Mesenchymal stem cell (in vitro differentiated cells and primary cell): ENCODE results near the gene ACTN4. TPM values are rescaled to one million over a fixed set of nuclear protein-coding genes. Genes with fewer than 3 reads are reported as not detected.
"Not testable (repeated sequence)": the region's sequence is repeated elsewhere in the genome, so short reads cannot be mapped to it uniquely, and the experiment has no call there.

Experiments used
- DNase-seq: peaks from one replicate; pipeline ENCODE4 v3.0.0-alpha.2; 2013
- H2AFZ ChIP-seq: one replicate; pipeline ENCODE4 v1.6.1; 2013; ENCODE audit warnings: low read depth, mild to moderate bottlenecking, control low read depth, inconsistent platforms, low read length, moderate library complexity
- H2AK5ac ChIP-seq: 2 replicates; pipeline ENCODE4 v1.6.1; 2013; ENCODE audit warnings: low read length, moderate library complexity, mild to moderate bottlenecking, inconsistent platforms; ENCODE audit not compliant: severe bottlenecking
- H2BK120ac ChIP-seq: one replicate; pipeline ENCODE4 v1.6.1; 2013; ENCODE audit warnings: low read depth, mild to moderate bottlenecking, inconsistent platforms, low read length, moderate library complexity
- H2BK12ac ChIP-seq, 2 experiments: one replicate each; pipeline ENCODE4 v1.6.1; 2013; ENCODE audit warnings: inconsistent platforms in 2 of 2, low read length in 2 of 2, mild to moderate bottlenecking in 2 of 2, moderate library complexity in 2 of 2, control low read depth in 1 of 2
- H2BK15ac ChIP-seq: one replicate; pipeline ENCODE4 v1.6.1; 2013; ENCODE audit warnings: mild to moderate bottlenecking, low read depth, inconsistent platforms; ENCODE audit not compliant: poor library complexity, severe bottlenecking
- H2BK5ac ChIP-seq: 2 replicates; pipeline ENCODE4 v1.6.1; 2013; ENCODE audit warnings: low read depth, mild to moderate bottlenecking, low read length, control low read depth, inconsistent platforms; ENCODE audit not compliant: poor library complexity, severe bottlenecking
- H3K14ac ChIP-seq, 2 experiments: one replicate each; pipeline ENCODE4 v1.6.1; 2013; ENCODE audit warnings: inconsistent platforms in 2 of 2, low read length in 2 of 2, control low read depth in 1 of 2, mild to moderate bottlenecking in 1 of 2, moderate library complexity in 1 of 2
- H3K18ac ChIP-seq, 2 experiments: one replicate each; pipeline ENCODE4 v1.6.1; 2013; ENCODE audit warnings: inconsistent platforms in 2 of 2, low read length in 2 of 2, control low read depth in 1 of 2, low read depth in 1 of 2, mild to moderate bottlenecking in 1 of 2
- H3K23ac ChIP-seq, 2 experiments: one replicate each; pipeline ENCODE4 v1.6.1; 2013; ENCODE audit warnings: inconsistent platforms in 2 of 2, low read length in 2 of 2, mild to moderate bottlenecking in 2 of 2, moderate library complexity in 2 of 2, control low read depth in 1 of 2
- H3K27ac ChIP-seq: 2 replicates; pipeline ENCODE4 v1.5.1; 2013; ENCODE audit warnings: mild to moderate bottlenecking, moderate library complexity, low read length, control low read depth, inconsistent platforms; ENCODE audit not compliant: poor library complexity, severe bottlenecking
- H3K27me3 ChIP-seq, 2 experiments: 2 replicates each; pipeline versions ENCODE4 v1.6.1 to v1.7.0; 2013; ENCODE audit warnings: low read length in 2 of 2, mild to moderate bottlenecking in 2 of 2, moderate library complexity in 2 of 2, control low read depth in 1 of 2, inconsistent platforms in 1 of 2; ENCODE audit not compliant: control insufficient read depth in 1 of 2, insufficient read depth in 1 of 2
- H3K36me3 ChIP-seq, 2 experiments: 2 replicates each; pipeline versions ENCODE4 v1.6.1 to v1.7.0; 2013; ENCODE audit warnings: low read length in 2 of 2, control low read depth in 1 of 2, inconsistent platforms in 1 of 2, low read depth in 1 of 2, mild to moderate bottlenecking in 1 of 2; ENCODE audit not compliant: insufficient read depth in 2 of 2, control insufficient read depth in 1 of 2
- H3K4ac ChIP-seq, 2 experiments: one replicate each; pipeline ENCODE4 v1.6.1; 2013; ENCODE audit warnings: inconsistent platforms in 2 of 2, low read length in 2 of 2, mild to moderate bottlenecking in 2 of 2, moderate library complexity in 2 of 2, control low read depth in 1 of 2, low read depth in 1 of 2
- H3K4me1 ChIP-seq: 2 replicates; pipeline ENCODE4 v1.6.1; 2013; ENCODE audit warnings: low read depth, low read length, control low read depth; ENCODE audit not compliant: control insufficient read depth, insufficient read depth
- H3K4me2 ChIP-seq: 2 replicates; pipeline ENCODE4 v1.6.1; 2013; ENCODE audit warnings: low read length, mild to moderate bottlenecking, inconsistent platforms; ENCODE audit not compliant: poor library complexity, severe bottlenecking
- H3K4me3 ChIP-seq, 2 experiments: 2 replicates each; pipeline versions ENCODE4 v1.5.1 to v1.7.0; 2013; ENCODE audit warnings: low read length in 2 of 2, mild to moderate bottlenecking in 2 of 2, control low read depth in 1 of 2, low read depth in 1 of 2; ENCODE audit not compliant: insufficient read depth in 1 of 2
- H3K79me1 ChIP-seq: replicated peaks from 2 replicates; pipeline ENCODE4 v1.6.1; 2013; ENCODE audit warnings: mild to moderate bottlenecking, control low read depth, low read length, inconsistent platforms; ENCODE audit not compliant: poor library complexity, severe bottlenecking
- H3K9ac ChIP-seq: 2 replicates; pipeline ENCODE4 v1.7.0; 2013; ENCODE audit warnings: mild to moderate bottlenecking, low read length, moderate library complexity
- H3K9me3 ChIP-seq: 2 replicates; pipeline ENCODE4 v1.7.0; 2013; ENCODE audit warnings: mild to moderate bottlenecking, low read length; ENCODE audit not compliant: control insufficient read depth
- H4K8ac ChIP-seq: one replicate; pipeline ENCODE4 v1.6.1; 2013; ENCODE audit warnings: inconsistent platforms, mild to moderate bottlenecking, low read length, moderate library complexity
- H4K91ac ChIP-seq: one replicate; pipeline ENCODE4 v1.6.1; 2013; ENCODE audit warnings: mild to moderate bottlenecking, low read length, inconsistent platforms
- WGBS: methylation state at CpG from one replicate; pipeline ENCODE4 v1.1.7; 2013; ENCODE audit warnings: mixed read lengths; 5-methylcytosine and 5-hydroxymethylcytosine counted together
- polyA plus RNA-seq, 2 experiments: library from polyadenylated mRNA; stranded (reverse); fragments of 200-250 nt; gene quantifications; one replicate each; pipeline ENCODE4 v1.2.3, GENCODE V29; 2013

Gene ACTN4
- 259 TPM for polyA plus RNA-seq (2013, experiment 1 of 2)
- 250 TPM for polyA plus RNA-seq (2013, experiment 2 of 2)

- Histone ChIP-seq H3K79me1 (peaks cover 3% of the 10 kb centered on the region), H2AFZ (no peak within 1 kb of the TSS), H2BK12ac (peak within 1 kb of the TSS in 1 of 2 experiments; percentile 98), H4K8ac (peak within 1 kb of the TSS; percentile 87), H2BK5ac (peak within 1 kb of the TSS; percentile 93), H2BK120ac (peak within 1 kb of the TSS; percentile 29), H3K9ac (peak within 1 kb of the TSS; percentile 96), H3K4ac (peak within 1 kb of the TSS; percentile 27 to 99), H3K27ac (peak within 1 kb of the TSS; percentile 77), H3K14ac (peak within 1 kb of the TSS; percentile 89 to 100), H3K18ac (peak within 1 kb of the TSS; percentile 97 to 99), H3K27me3 (no peaks in the 10 kb centered on the region), H3K36me3 (no peaks in the 10 kb centered on the region), H2AK5ac (peak within 1 kb of the TSS; percentile 60), H3K23ac (peak within 1 kb of the TSS; percentile 41 to 100), H3K4me2 (peak within 1 kb of the TSS; percentile 85), H3K9me3 (no peaks in the 10 kb centered on the region), H4K91ac (peak within 1 kb of the TSS; percentile 96), H2BK15ac (peak within 1 kb of the TSS; percentile 92), H3K4me3 (peak within 1 kb of the TSS; percentile 98 to 100), H3K4me1 (peaks cover 14% of the 10 kb centered on the region)
- under 1% methylated on average over 68 of the region's 77 CpGs for WGBS
- peak; percentile 95 for DNase-seq
These were observed at the start of gene ACTN4 for GRCh38 chr19:38647368-38647965. TSS of gene ACTN4 (plus strand) at chr19:38647649. CDS start at chr19:38647746, 97 bp downstream.

DNA sequence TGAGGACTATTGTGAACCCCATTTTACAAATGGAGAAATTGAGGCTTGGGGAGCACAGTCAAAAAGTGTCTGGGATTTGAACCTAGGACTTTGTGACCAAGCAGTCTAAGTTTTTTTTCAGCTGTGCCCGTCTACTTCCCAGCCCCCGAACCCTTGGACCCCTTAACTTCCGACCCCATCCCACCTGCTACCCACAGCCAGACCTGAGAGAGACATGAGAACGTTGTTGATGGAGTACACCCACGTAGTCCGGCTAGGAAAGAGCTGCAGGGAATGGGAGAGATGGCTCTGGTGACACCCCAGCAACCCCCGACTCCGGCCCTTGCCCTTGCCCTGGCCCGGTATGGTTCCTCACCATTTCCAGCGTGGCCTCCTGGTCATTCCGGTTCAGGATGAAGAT, 47.7 kb upstream of the ACTN4 start:
- Histone ChIP-seq H3K4me3 (no peak overlapping the region), H3K4me1 (peaks cover 5% of the 10 kb centered on the region), H3K27me3 (peaks cover 16 to 27% of the 10 kb centered on the region in 2 experiments), H3K9me3 (no peaks in the 10 kb centered on the region), H4K8ac (no peak overlapping the region), H2BK5ac (no peak overlapping the region), H3K4ac (no peak overlapping the region), H3K79me1 (no peaks in the 10 kb centered on the region), H2AK5ac (no peak overlapping the region), H3K4me2 (no peak overlapping the region), H2BK15ac (no peak overlapping the region), H3K27ac (no peak overlapping the region), H3K36me3 (no peaks in the 10 kb centered on the region), H2BK120ac (no peak overlapping the region), H2BK12ac (no peak overlapping the region), H3K9ac (no peak overlapping the region), H3K23ac (no peak overlapping the region), H3K18ac (no peak overlapping the region), H3K14ac (no peak overlapping the region), H2AFZ (no peak overlapping the region), H4K91ac (no peak overlapping the region)
- 86% methylated on average over 11 of the region's 11 CpGs for WGBS
- no peak for DNase-seq

DNA sequence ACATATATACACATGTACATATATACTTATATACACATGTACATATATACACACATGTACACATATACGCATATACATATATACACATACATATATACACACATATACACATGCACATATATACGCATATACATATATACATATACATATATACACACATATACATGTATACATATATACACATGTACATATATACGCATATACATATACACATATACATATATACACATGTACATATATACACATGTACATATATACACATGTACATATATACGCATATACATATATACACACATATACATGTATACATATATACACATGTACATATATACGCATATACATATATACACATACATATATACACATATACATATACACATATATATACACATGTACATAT, 44.6 kb upstream of the ACTN4 start:
- not testable (repeated sequence) for H3K9me3 ChIP-seq, H3K27ac ChIP-seq, H3K4me2 ChIP-seq, H3K14ac ChIP-seq, H2AK5ac ChIP-seq, H2BK5ac ChIP-seq, H3K18ac ChIP-seq, H4K8ac ChIP-seq, H2BK120ac ChIP-seq, H3K4me3 ChIP-seq, H3K36me3 ChIP-seq, H2BK15ac ChIP-seq, H4K91ac ChIP-seq, H2AFZ ChIP-seq, H3K79me1 ChIP-seq, H3K4me1 ChIP-seq, DNase-seq, H3K9ac ChIP-seq, H3K23ac ChIP-seq, H3K4ac ChIP-seq, H2BK12ac ChIP-seq
- H3K27me3 ChIP-seq, result peaks cover 3 to 19% of the 10 kb centered on the region in 2 experiments
- WGBS, result 98% methylated on average over 5 of the region's 5 CpGs

DNA sequence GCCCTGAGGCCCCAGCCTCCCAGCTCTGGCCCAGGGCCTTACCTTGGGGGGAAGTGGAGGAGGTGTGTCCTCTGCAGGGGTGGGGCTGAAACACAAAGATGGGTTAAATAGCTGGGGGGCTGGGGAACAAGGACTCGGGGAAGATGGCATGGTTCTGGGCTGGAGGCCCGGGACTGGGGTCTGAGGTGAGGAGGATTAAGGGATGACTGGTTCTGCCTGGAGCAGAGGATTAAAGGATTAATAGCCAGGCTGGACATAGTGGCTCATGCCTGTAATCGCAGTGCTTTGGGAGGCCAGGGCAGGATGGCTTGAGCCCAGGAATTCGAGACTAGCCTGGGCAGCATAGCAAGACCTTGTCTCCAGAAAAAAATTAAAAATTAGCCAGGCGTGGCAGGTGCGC, 41.3 kb upstream of the ACTN4 start:
- Histone ChIP-seq H3K4me3 (no peak overlapping the region), H2AFZ (no peak overlapping the region), H3K4me2 (no peak overlapping the region), H3K14ac (no peak overlapping the region), H3K36me3 (no peaks in the 10 kb centered on the region), H3K27me3 (peaks cover 3 to 10% of the 10 kb centered on the region in 2 experiments), H4K91ac (no peak overlapping the region), H3K18ac (no peak overlapping the region), H3K27ac (no peak overlapping the region), H3K4me1 (peaks cover 1% of the 10 kb centered on the region), H3K9ac (no peak overlapping the region), H2BK12ac (no peak overlapping the region), H3K4ac (no peak overlapping the region), H2BK5ac (no peak overlapping the region), H2BK15ac (no peak overlapping the region), H2BK120ac (no peak overlapping the region), H3K79me1 (no peaks in the 10 kb centered on the region), H3K23ac (no peak overlapping the region), H2AK5ac (no peak overlapping the region), H3K9me3 (no peaks in the 10 kb centered on the region), H4K8ac (no peak overlapping the region)
- DNase-seq, result no peak
- 88% methylated on average over 6 of the region's 6 CpGs for WGBS
